MM.1S (cell line): ENCODE measurements around the gene SETD2.

Experiments
- DNase-seq: peaks from one replicate; pipeline ENCODE4 v3.0.0-alpha.2; 2015
- H2AFZ ChIP-seq: fragments of 300-600 bp; sonication (generic); 2 replicates; pipeline ENCODE4 v1.6.0; 2016; ENCODE audit warnings: antibody characterized with exemption, low read length
- H3F3A ChIP-seq: fragments of 300-600 bp; sonication (generic); 2 replicates; pipeline ENCODE4 v1.6.1; 2016; ENCODE audit warnings: mild to moderate bottlenecking, antibody characterized with exemption, low read length, moderate library complexity, mixed read lengths; ENCODE audit not compliant: insufficient read depth
- H3K27ac ChIP-seq: fragments of 300-600 bp; sonication (generic); 2 replicates; pipeline ENCODE4 v1.5.1; 2016; ENCODE audit warnings: mild to moderate bottlenecking, low read length
- H3K27me3 ChIP-seq: fragments of 300-600 bp; sonication (generic); replicated peaks from 2 replicates; pipeline ENCODE4 v1.6.0; 2016; ENCODE audit warnings: low read length; ENCODE audit not compliant: insufficient read depth
- H3K36me3 ChIP-seq: fragments of 300-600 bp; sonication (generic); replicated peaks from 2 replicates; pipeline ENCODE4 v1.6.1; 2016; ENCODE audit warnings: mild to moderate bottlenecking, low read length, mixed read lengths; ENCODE audit not compliant: insufficient read depth
- H3K4me1 ChIP-seq: fragments of 300-600 bp; sonication (generic); 2 replicates; pipeline ENCODE4 v1.6.1; 2016; ENCODE audit warnings: low read length, mixed read lengths
- H3K4me2 ChIP-seq: fragments of 300-600 bp; sonication (generic); 2 replicates; pipeline ENCODE4 v1.6.0; 2016; ENCODE audit warnings: low read depth, low read length
- H3K4me3 ChIP-seq: fragments of 300-600 bp; sonication (generic); 2 replicates; pipeline ENCODE4 v1.5.1; 2016; ENCODE audit warnings: low read length, mixed read lengths
- H3K79me2 ChIP-seq: fragments of 300-600 bp; sonication (generic); 2 replicates; pipeline ENCODE4 v1.6.1; 2016; ENCODE audit warnings: mixed run types, low read length, mixed read lengths
- H3K9ac ChIP-seq: fragments of 300-600 bp; sonication (generic); 2 replicates; pipeline ENCODE4 v1.6.1; 2016; ENCODE audit warnings: low read length, mixed read lengths
- H3K9me2 ChIP-seq: fragments of 300-600 bp; sonication (generic); replicated peaks from 2 replicates; pipeline ENCODE4 v1.6.1; 2016; ENCODE audit warnings: mild to moderate bottlenecking, low read length, mixed read lengths; ENCODE audit not compliant: insufficient read depth
- H3K9me3 ChIP-seq: fragments of 300-600 bp; sonication (generic); replicated peaks from 2 replicates; pipeline ENCODE4 v1.6.1; 2016; ENCODE audit warnings: mild to moderate bottlenecking, low read length, mixed read lengths; ENCODE audit not compliant: insufficient read depth
- H4K20me1 ChIP-seq: fragments of 300-600 bp; sonication (generic); 2 replicates; pipeline ENCODE4 v1.6.1; 2016; ENCODE audit warnings: mild to moderate bottlenecking, low read length, moderate library complexity, mixed read lengths; ENCODE audit not compliant: insufficient read depth
- EZH2 ChIP-seq: fragments of 300-600 bp; sonication (generic); optimal IDR thresholded peaks from 2 replicates; pipeline ENCODE3; 2017; ENCODE audit warnings: low read depth, mild to moderate bottlenecking, antibody characterized with exemption, low read length, mixed read lengths
- EZH2phosphoT487 ChIP-seq: fragments of 300-600 bp; sonication (generic); IDR thresholded peaks from 2 replicates; pipeline ENCODE4 v1.6.1; 2018; ENCODE audit warnings: antibody characterized with exemption, low read length
- TF ChIP-seq, protein P1 (sequence below): fragments of 300-600 bp; sonication (generic); IDR thresholded peaks from 2 replicates; pipeline ENCODE4 v1.5.1; 2016; ENCODE audit warnings: antibody characterized with exemption, low read length, mixed read lengths

Gene SETD2

GRCh38 chr3:47156396-47156795, 7.5 kb downstream of the SETD2 start:
- no peak overlapping the region for H3K27ac ChIP-seq
- H3K9ac ChIP-seq = no peak overlapping the region
- H3K36me3 ChIP-seq = no peaks in the 10 kb centered on the region; the same call in 1 of the 2 replicates
- H4K20me1 ChIP-seq = peaks cover 58% of the 10 kb centered on the region
- H3K9me2 ChIP-seq = no peaks in the 10 kb centered on the region
- TF ChIP-seq, protein P1, sequence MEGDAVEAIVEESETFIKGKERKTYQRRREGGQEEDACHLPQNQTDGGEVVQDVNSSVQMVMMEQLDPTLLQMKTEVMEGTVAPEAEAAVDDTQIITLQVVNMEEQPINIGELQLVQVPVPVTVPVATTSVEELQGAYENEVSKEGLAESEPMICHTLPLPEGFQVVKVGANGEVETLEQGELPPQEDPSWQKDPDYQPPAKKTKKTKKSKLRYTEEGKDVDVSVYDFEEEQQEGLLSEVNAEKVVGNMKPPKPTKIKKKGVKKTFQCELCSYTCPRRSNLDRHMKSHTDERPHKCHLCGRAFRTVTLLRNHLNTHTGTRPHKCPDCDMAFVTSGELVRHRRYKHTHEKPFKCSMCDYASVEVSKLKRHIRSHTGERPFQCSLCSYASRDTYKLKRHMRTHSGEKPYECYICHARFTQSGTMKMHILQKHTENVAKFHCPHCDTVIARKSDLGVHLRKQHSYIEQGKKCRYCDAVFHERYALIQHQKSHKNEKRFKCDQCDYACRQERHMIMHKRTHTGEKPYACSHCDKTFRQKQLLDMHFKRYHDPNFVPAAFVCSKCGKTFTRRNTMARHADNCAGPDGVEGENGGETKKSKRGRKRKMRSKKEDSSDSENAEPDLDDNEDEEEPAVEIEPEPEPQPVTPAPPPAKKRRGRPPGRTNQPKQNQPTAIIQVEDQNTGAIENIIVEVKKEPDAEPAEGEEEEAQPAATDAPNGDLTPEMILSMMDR = no peak
- no peak for TF ChIP-seq EZH2phosphoT487
- TF ChIP-seq EZH2 = no peak
- H3K79me2 ChIP-seq = peaks cover 100% of the 10 kb centered on the region
- H3K4me2 ChIP-seq = no peak overlapping the region
- no peaks in the 10 kb centered on the region for H3F3A ChIP-seq
- DNase-seq = no peak
- no peaks in the 10 kb centered on the region for H3K9me3 ChIP-seq
- no peaks in the 10 kb centered on the region for H3K27me3 ChIP-seq
- H3K4me1 ChIP-seq = peaks cover 15% of the 10 kb centered on the region
- no peak overlapping the region for H3K4me3 ChIP-seq
- H2AFZ ChIP-seq = no peak overlapping the region

GRCh38 chr3:47152578-47152977, 11.3 kb downstream of the SETD2 start:
- H3K4me3 ChIP-seq = no peak overlapping the region
- no peaks in the 10 kb centered on the region for H3K4me1 ChIP-seq
- no peaks in the 10 kb centered on the region for H3F3A ChIP-seq
- TF ChIP-seq EZH2phosphoT487 (no peak), EZH2 (no peak)
- TF ChIP-seq, protein P1 = no peak
- H3K9me3 ChIP-seq = no peaks in the 10 kb centered on the region
- no peak overlapping the region for H2AFZ ChIP-seq
- H3K36me3 ChIP-seq = no peaks in the 10 kb centered on the region; the same call in 1 of the 2 replicates
- H3K79me2 ChIP-seq = peaks cover 99% of the 10 kb centered on the region
- H3K27ac ChIP-seq = no peak overlapping the region
- no peak for DNase-seq
- H3K9ac ChIP-seq = no peak overlapping the region
- no peaks in the 10 kb centered on the region for H3K9me2 ChIP-seq
- H3K27me3 ChIP-seq = no peaks in the 10 kb centered on the region
- H4K20me1 ChIP-seq = peaks cover 43% of the 10 kb centered on the region
- H3K4me2 ChIP-seq = no peak overlapping the region

- no peaks in the 10 kb centered on the region for H3K9me2 ChIP-seq
- H3K9ac ChIP-seq = no peak overlapping the region
- H3K27ac ChIP-seq = no peak overlapping the region
- H2AFZ ChIP-seq = no peak overlapping the region
- peaks cover 39% of the 10 kb centered on the region for H4K20me1 ChIP-seq
- no peaks in the 10 kb centered on the region for H3F3A ChIP-seq
- H3K9me3 ChIP-seq = no peaks in the 10 kb centered on the region
- no peak overlapping the region for H3K4me2 ChIP-seq
- no peak for DNase-seq
- H3K4me1 ChIP-seq = no peaks in the 10 kb centered on the region
- H3K27me3 ChIP-seq = no peaks in the 10 kb centered on the region
- no peak for TF ChIP-seq EZH2
- H3K4me3 ChIP-seq = no peak overlapping the region
- no peaks in the 10 kb centered on the region; the same call in 1 of the 2 replicates for H3K36me3 ChIP-seq
- H3K79me2 ChIP-seq = peaks cover 97% of the 10 kb centered on the region
These were observed 12.1 kb downstream of the SETD2 start for GRCh38 chr3:47151836-47152235.

DNA sequence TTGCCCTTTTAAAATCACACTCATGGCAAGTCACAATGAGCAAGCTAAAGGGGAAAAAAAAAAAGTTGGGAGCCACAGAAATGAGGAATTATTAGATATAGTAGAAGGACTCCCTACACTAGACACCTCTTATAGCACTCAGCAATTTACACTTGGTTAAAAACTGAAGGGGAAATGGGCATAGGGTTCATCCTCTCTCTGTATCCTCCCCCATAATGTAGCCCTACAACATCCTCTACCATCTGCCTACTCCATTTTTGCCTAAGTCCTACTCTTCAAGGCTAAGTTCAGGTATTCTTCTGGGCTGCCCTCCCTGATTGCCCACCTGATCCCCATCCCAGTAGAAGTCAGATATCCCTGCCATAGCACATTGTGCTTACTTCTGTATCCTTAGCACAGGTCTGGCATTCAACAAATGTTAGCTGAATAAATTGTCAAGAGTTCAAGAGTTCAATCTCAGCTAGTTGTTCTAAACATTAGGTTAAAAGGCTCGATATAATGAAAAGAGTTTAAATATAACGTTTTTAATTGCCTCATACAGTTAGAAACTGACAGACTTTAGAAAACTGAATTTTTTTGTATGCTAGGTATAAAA, 14.5 kb downstream of the SETD2 start:
- TF ChIP-seq, protein P1 = no peak
- TF ChIP-seq EZH2 (no peak), EZH2phosphoT487 (no peak)
- H3K9ac ChIP-seq = no peak overlapping the region

More for the DNA sequence above, 14.5 kb downstream of the SETD2 start:
- H3K27me3 ChIP-seq = no peaks in the 10 kb centered on the region
- no peaks in the 10 kb centered on the region for H3F3A ChIP-seq
- no peak overlapping the region for H3K4me2 ChIP-seq
- no peak overlapping the region for H3K27ac ChIP-seq
- no peaks in the 10 kb centered on the region for H3K36me3 ChIP-seq
- no peaks in the 10 kb centered on the region for H3K9me2 ChIP-seq
- no peak for DNase-seq
- H3K4me1 ChIP-seq = no peaks in the 10 kb centered on the region
- no peaks in the 10 kb centered on the region for H3K9me3 ChIP-seq
- no peak overlapping the region for H3K4me3 ChIP-seq
- no peak overlapping the region for H2AFZ ChIP-seq
- H3K79me2 ChIP-seq = peaks cover 97% of the 10 kb centered on the region
- H4K20me1 ChIP-seq = peaks cover 27% of the 10 kb centered on the region
